GM23248 (cell line): ENCODE measurements around the gene C1QTNF6. TPM values are rescaled to one million over a fixed set of nuclear protein-coding genes. Genes with fewer than 3 reads are reported as not detected.

Source experiments
- DNase-seq: peaks from one replicate; pipeline ENCODE4 v3.0.0-alpha.2; 2015
- H2AFZ ChIP-seq: fragments of 200-600 bp; sonication (generic); 2 replicates; pipeline ENCODE4 v1.6.1; 2016; ENCODE audit warnings: antibody characterized with exemption
- H3F3A ChIP-seq: fragments of 200-600 bp; sonication (generic); 2 replicates; pipeline ENCODE4 v1.6.1; 2016; ENCODE audit warnings: mild to moderate bottlenecking, antibody characterized with exemption, mixed run types; ENCODE audit not compliant: insufficient read depth
- H3K27ac ChIP-seq: fragments of 200-600 bp; sonication (generic); 2 replicates; pipeline ENCODE4 v1.5.1; 2016; ENCODE audit warnings: mild to moderate bottlenecking
- H3K27me3 ChIP-seq: fragments of 200-600 bp; sonication (generic); replicated peaks from 2 replicates; pipeline ENCODE4 v1.6.1; 2016; ENCODE audit warnings: mild to moderate bottlenecking; ENCODE audit not compliant: insufficient read depth
- H3K36me3 ChIP-seq: fragments of 200-600 bp; sonication (generic); 2 replicates; pipeline ENCODE4 v1.6.1; 2016; ENCODE audit warnings: low read depth, mild to moderate bottlenecking
- H3K4me1 ChIP-seq: fragments of 200-600 bp; sonication (generic); 2 replicates; pipeline ENCODE4 v1.6.1; 2016; ENCODE audit warnings: mild to moderate bottlenecking; ENCODE audit not compliant: insufficient read depth
- H3K4me2 ChIP-seq: fragments of 200-600 bp; sonication (generic); one replicate; pipeline ENCODE4 v1.6.1; 2016; ENCODE audit warnings: mild to moderate bottlenecking; ENCODE audit not compliant: unreplicated experiment
- H3K4me3 ChIP-seq: fragments of 200-600 bp; sonication (generic); 2 replicates; pipeline ENCODE4 v1.5.1; 2016; ENCODE audit warnings: mild to moderate bottlenecking
- H3K79me2 ChIP-seq: fragments of 200-600 bp; sonication (generic); 2 replicates; pipeline ENCODE4 v1.6.1; 2016; ENCODE audit warnings: mild to moderate bottlenecking; ENCODE audit not compliant: insufficient read depth
- H3K9ac ChIP-seq: fragments of 200-600 bp; sonication (generic); 2 replicates; pipeline ENCODE4 v1.6.1; 2016; ENCODE audit warnings: mild to moderate bottlenecking
- H3K9me2 ChIP-seq: fragments of 200-600 bp; sonication (generic); 2 replicates; pipeline ENCODE4 v1.6.1; 2016; ENCODE audit warnings: mixed run types, mild to moderate bottlenecking, moderate library complexity; ENCODE audit not compliant: insufficient read depth
- H3K9me3 ChIP-seq: fragments of 200-600 bp; sonication (generic); one replicate; pipeline ENCODE4 v1.6.1; 2017; ENCODE audit warnings: low read depth
- H4K20me1 ChIP-seq: fragments of 200-600 bp; sonication (generic); 2 replicates; pipeline ENCODE4 v1.6.0; 2016; ENCODE audit not compliant: insufficient read depth
- EZH2 ChIP-seq: fragments of 200-600 bp; sonication (generic); IDR thresholded peaks from 2 replicates; pipeline ENCODE4 v1.6.1; 2018; ENCODE audit warnings: antibody characterized with exemption, mild to moderate bottlenecking; ENCODE audit not compliant: insufficient read depth, poor library complexity, severe bottlenecking
- EZH2phosphoT487 ChIP-seq: fragments of 200-600 bp; sonication (generic); IDR thresholded peaks from 2 replicates; pipeline ENCODE4 v1.6.1; 2018; ENCODE audit warnings: antibody characterized with exemption, moderate library complexity, mild to moderate bottlenecking, low read depth; ENCODE audit not compliant: insufficient read depth
- WGBS, 2 experiments: methylation state at CpG; one replicate each; pipeline ENCODE4 v1.1.6; 2015 to 2017; ENCODE audit warnings: low lambda C conversion rate in 2 of 2, low coverage in 1 of 2; ENCODE audit errors: missing lambda C conversion rate in 2 of 2; 5-methylcytosine and 5-hydroxymethylcytosine counted together
- in situ Hi-C: fragments of 300-500 bp; cut with MboI; formaldehyde crosslinking; loops from 2 replicates; pipeline ENCODE4 v1.15.0; 2020
- polyA plus RNA-seq: library from polyadenylated mRNA; unstranded; fragments of >200 nt; fragmentation: Nextera tagmentation; extraction: Ambion mirVana; gene quantifications from 2 replicates; pipeline ENCODE4 v1.2.1, GENCODE V29; 2016
- total RNA-seq: library from RNA; depleted of rRNA; stranded (reverse); fragments of >200 nt; shearing (Covaris generic); gene quantifications from 2 replicates; pipeline ENCODE4 v1.2.3, GENCODE V29; 2014

The C1QTNF6 gene
- total and polyA plus RNA-seq, 2 experiments from 2014 or later = 4.0 to 8.9 TPM

DNA sequence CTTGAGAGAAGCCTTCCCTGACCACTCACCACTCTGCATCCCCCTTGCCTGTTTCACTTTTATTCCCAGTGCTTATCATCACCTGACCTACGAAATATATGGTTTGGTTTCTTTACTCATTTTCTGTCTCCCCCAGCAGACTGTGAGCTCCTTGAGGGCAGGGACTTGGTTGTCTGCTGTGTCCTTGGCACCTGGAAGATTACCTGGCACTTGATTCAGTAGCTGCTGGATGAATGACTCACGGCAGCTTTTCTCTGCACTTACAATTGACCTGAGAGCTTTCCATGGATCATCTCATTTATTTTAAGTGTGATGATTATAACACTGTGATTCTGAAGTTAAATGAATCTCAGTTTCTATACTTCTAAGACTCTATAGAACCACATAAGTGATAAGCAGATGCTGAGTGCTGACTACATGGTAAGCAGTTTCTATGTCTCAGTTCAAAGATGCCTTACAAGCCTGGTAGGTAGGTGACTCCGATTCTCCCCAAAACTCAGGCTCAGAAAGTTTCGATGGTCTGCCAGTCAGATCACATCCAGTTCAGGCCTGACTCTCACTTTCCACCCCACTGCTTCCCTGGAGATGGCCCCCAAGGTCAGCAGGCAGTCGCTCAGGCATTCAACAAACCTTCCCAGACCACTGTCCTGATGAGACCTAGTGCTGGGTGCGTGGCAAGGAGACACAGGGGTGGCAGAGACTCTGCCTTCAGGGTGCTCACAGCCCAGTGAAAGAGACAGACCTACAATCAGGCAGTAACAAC is 50.0 kb downstream of the C1QTNF6 start:
- Histone ChIP-seq H3K27ac (no peak overlapping the region), H3K36me3 (no peaks in the 10 kb centered on the region), H3K27me3 (peaks cover under 1% of the 10 kb centered on the region), H3K4me2 (no peak overlapping the region), H2AFZ (no peak overlapping the region), H3K9me2 (no peaks in the 10 kb centered on the region), H3K9me3 (no peaks in the 10 kb centered on the region), H3K79me2 (no peaks in the 10 kb centered on the region), H3K4me3 (no peak overlapping the region), H3K4me1 (no peaks in the 10 kb centered on the region), H3K9ac (no peak overlapping the region), H3F3A (no peaks in the 10 kb centered on the region), H4K20me1 (no peaks in the 10 kb centered on the region)
- WGBS, 2 experiments = 67 to 70% methylated on average over 6 of the region's 6 CpGs
- in situ Hi-C loops = no loop called here
- no peak for TF ChIP-seq EZH2
- TF ChIP-seq EZH2phosphoT487 = no peak
- no peak for DNase-seq

DNA sequence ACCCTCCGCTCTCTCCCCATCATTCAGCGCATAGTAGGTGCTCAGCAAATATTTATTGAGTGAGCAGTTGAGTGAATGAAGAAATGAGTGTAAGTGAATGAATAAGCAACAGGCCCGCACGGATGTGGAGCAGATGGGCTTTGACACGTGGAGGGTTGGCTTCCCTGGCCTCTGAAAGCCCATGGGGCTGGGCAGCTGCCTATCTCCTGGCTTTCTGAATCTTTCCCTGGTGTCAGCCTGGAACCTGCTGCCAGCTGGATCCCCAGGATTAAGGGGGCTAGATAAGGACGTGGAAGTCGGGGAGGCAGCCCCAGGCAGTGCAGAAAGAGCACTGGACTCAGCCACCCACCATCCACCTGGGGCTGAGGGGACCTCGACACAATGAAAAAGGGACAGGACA is 50.9 kb downstream of the C1QTNF6 start:
- H3K27me3 ChIP-seq = no peaks in the 10 kb centered on the region; the same call in 1 of the 2 replicates
- WGBS, 2 experiments = 71 to 75% methylated on average over 8 of the region's 8 CpGs
- H3F3A ChIP-seq = no peaks in the 10 kb centered on the region
- DNase-seq = no peak
- no peak overlapping the region for H3K27ac ChIP-seq
- in situ Hi-C loops = no loop called here
- H3K4me2 ChIP-seq = no peak overlapping the region
- no peak overlapping the region for H3K9ac ChIP-seq
- no peaks in the 10 kb centered on the region for H3K9me2 ChIP-seq
- no peak overlapping the region for H2AFZ ChIP-seq
- H3K79me2 ChIP-seq = no peaks in the 10 kb centered on the region
- no peaks in the 10 kb centered on the region for H4K20me1 ChIP-seq
- no peak overlapping the region for H3K4me3 ChIP-seq
- TF ChIP-seq EZH2 (no peak), EZH2phosphoT487 (no peak)
- H3K9me3 ChIP-seq = no peaks in the 10 kb centered on the region
- no peaks in the 10 kb centered on the region for H3K36me3 ChIP-seq
- H3K4me1 ChIP-seq = no peaks in the 10 kb centered on the region

DNA sequence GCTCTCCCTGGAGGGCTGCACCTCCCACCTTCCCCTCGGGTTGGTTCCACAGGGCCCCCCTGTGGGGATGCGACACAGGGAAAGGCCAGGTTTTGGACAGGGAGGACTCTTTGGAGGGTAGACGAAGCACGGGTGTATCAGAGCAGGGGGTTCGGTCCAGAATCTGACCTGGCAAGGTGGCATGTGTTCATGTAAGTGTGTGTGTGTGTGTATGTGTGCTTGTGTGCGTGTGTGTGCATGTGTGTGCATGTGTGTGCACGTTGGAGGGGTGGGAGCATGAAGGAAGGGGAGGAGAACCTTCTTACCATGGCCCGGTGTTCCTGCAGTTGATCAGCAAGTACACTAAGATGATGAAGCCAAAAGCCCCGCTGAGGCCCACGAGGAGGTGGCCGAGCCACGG is 53.0 kb downstream of the C1QTNF6 start:
- H3K4me1 ChIP-seq = no peaks in the 10 kb centered on the region
- no peaks in the 10 kb centered on the region for H3K9me2 ChIP-seq
- no peak for TF ChIP-seq EZH2phosphoT487
- no peak for TF ChIP-seq EZH2
- no peaks in the 10 kb centered on the region for H3K79me2 ChIP-seq
- H3F3A ChIP-seq = no peaks in the 10 kb centered on the region
- no peak overlapping the region for H3K27ac ChIP-seq
- no peak overlapping the region for H3K4me3 ChIP-seq
- no peak overlapping the region for H3K4me2 ChIP-seq
- no peaks in the 10 kb centered on the region for H3K9me3 ChIP-seq
- H2AFZ ChIP-seq = no peak overlapping the region
- 63 to 68% methylated on average over 12 of the region's 12 CpGs for WGBS, 2 experiments
- no peaks in the 10 kb centered on the region for H4K20me1 ChIP-seq
- H3K27me3 ChIP-seq = no peaks in the 10 kb centered on the region; the same call in 1 of the 2 replicates
- H3K36me3 ChIP-seq = no peaks in the 10 kb centered on the region
- in situ Hi-C loops = no loop called here
- no peak overlapping the region for H3K9ac ChIP-seq
- DNase-seq = no peak

DNA sequence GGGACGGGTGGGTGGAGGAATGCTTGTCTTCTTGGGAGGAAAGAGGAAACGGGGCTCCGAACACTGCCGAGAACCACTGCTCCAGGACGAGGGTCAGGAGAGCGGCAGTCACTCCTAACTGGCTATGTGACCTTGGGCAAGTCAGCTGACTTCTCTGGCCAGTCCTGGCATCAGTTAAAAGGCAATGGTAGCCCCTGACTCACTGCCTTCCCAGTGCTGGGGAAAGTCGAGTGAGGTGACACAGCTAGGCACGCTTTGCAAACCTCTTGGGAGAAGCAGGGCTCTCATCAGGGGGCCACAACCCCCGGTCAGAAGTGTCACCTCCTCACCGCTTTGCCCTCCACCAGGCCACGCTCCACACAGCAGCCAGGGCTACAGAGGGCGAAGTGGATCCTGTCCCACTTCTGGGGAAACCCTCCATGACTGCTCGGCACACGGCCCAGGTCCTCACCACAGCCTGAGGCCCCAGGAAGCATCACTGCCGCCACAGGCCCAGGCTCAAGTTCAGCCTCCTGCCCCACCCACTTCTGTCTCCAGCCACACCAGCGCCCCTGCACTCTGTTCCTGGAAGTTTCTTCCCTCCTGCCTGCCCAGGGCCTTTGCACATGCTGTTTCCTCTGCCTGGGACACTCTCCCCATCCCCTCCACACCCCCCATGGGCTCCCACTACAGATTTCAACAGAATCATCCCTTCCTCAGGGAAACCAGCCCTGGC is 54.6 kb downstream of the C1QTNF6 start:
- Histone ChIP-seq H3K79me2 (no peaks in the 10 kb centered on the region), H3K36me3 (no peaks in the 10 kb centered on the region), H3K9me3 (no peaks in the 10 kb centered on the region), H3K9me2 (no peaks in the 10 kb centered on the region), H4K20me1 (no peaks in the 10 kb centered on the region), H3K27ac (no peak overlapping the region), H3F3A (no peaks in the 10 kb centered on the region), H3K9ac (no peak overlapping the region), H3K4me3 (no peak overlapping the region), H3K4me2 (no peak overlapping the region), H2AFZ (no peak overlapping the region), H3K4me1 (no peaks in the 10 kb centered on the region), H3K27me3 (no peaks in the 10 kb centered on the region; the same call in 1 of the 2 replicates)
- DNase-seq = no peak
- TF ChIP-seq EZH2 (no peak), EZH2phosphoT487 (no peak)
- WGBS, 2 experiments = 73 to 85% methylated on average over 11 to 15 of the region's 16 CpGs
- in situ Hi-C loops = no loop called here
